Stimulated activated naive B cell treated with anti-CD40 and anti-IgM and Interleukin-4, amounts not matched to agents 10 μg/mL and 1 μg/mL and 100 μg/mL, for 72 hours (primary cell): ENCODE results near the gene MTHFSD.

Experiments used
- ATAC-seq, 2 donors: fragments of 150-1000 bp; cut with Tn5 transposase; replicated peaks; 2 replicates each; pipeline ENCODE4 v1.10.0; 2021; ENCODE audit warnings: moderate library complexity in 1 of 2
- DNase-seq: peaks from one replicate; pipeline ENCODE4 v3.0.0; 2021
- H3K27ac Mint-ChIP-seq: one replicate; pipeline ENCODE4 v1.8.0; 2022; ENCODE audit warnings: mild to moderate bottlenecking, mixed read lengths
- H3K27me3 Mint-ChIP-seq, 2 donors: one replicate each; pipeline ENCODE4 v1.8.0; 2022; ENCODE audit warnings: mixed read lengths in 2 of 2
- H3K36me3 Mint-ChIP-seq, 2 donors: one replicate each; pipeline ENCODE4 v1.8.0; 2022; ENCODE audit warnings: mixed read lengths in 2 of 2, mild to moderate bottlenecking in 1 of 2
- H3K4me1 Mint-ChIP-seq, 2 donors: one replicate each; pipeline ENCODE4 v1.8.0; 2022; ENCODE audit warnings: mixed read lengths in 2 of 2, mild to moderate bottlenecking in 1 of 2
- H3K4me3 Mint-ChIP-seq, 2 donors: one replicate each; pipeline ENCODE4 v1.8.0; 2022; ENCODE audit warnings: mild to moderate bottlenecking in 2 of 2, mixed read lengths in 2 of 2, moderate library complexity in 1 of 2
- H3K9me3 Mint-ChIP-seq, 2 donors: one replicate each; pipeline ENCODE4 v1.8.0; 2022; ENCODE audit warnings: mixed read lengths in 2 of 2, mild to moderate bottlenecking in 1 of 2

MTHFSD gene

GRCh38 chr16:86556576-86556975 lies 1.5 kb upstream of the MTHFSD start:
- Mint-ChIP-seq H3K27me3 (peaks cover 14 to 26% of the 10 kb centered on the region in 2 donors), H3K4me1 (peaks cover 7 to 20% of the 10 kb centered on the region in 2 donors), H3K27ac (no peak overlapping the region), H3K4me3 (peak overlapping the region in 1 of 2 donors; percentile 10), H3K9me3 (no peaks in the 10 kb centered on the region), H3K36me3 (peaks cover 15 to 20% of the 10 kb centered on the region in 2 donors)
- no peak for DNase-seq
- no peak for ATAC-seq

GRCh38 chr16:86555704-86556075 lies 655 bp upstream of the MTHFSD start:
- ATAC-seq (no peak), DNase-seq (no peak)
- peaks cover 15 to 21% of the 10 kb centered on the region in 2 donors for H3K36me3 Mint-ChIP-seq
- peaks cover 14 to 26% of the 10 kb centered on the region in 2 donors for H3K27me3 Mint-ChIP-seq
- H3K4me3 Mint-ChIP-seq: peak overlapping the region; percentile 91 to 92
- no peaks in the 10 kb centered on the region for H3K9me3 Mint-ChIP-seq
- H3K4me1 Mint-ChIP-seq: peaks cover 7 to 20% of the 10 kb centered on the region in 2 donors
- peak overlapping the region; percentile 99 for H3K27ac Mint-ChIP-seq

DNA sequence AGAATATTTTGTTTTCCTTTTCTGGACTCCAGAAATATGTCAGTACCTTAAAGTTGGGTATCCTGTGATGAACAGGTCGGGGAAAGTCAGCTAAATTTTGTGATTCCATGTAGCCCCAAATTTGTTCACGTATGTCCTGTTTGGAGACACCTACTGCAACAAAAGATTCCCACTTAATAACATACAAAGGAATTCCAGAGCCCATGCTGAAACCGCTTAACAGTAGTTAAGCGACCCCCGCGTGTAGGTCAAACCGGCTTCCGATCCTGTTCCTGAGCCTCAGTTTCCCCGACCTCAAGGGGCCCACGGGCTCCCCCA lies 477 bp downstream of the MTHFSD start:
- DNase-seq (no peak), ATAC-seq (peak; percentile 2 to 3)
- Mint-ChIP-seq H3K27ac (peak overlapping the region; percentile 99), H3K4me1 (peaks cover 7 to 20% of the 10 kb centered on the region in 2 donors), H3K27me3 (peaks cover 7 to 16% of the 10 kb centered on the region in 2 donors), H3K9me3 (no peaks in the 10 kb centered on the region), H3K36me3 (peaks cover 17 to 26% of the 10 kb centered on the region in 2 donors), H3K4me3 (peak overlapping the region; percentile 91 to 92)

DNA sequence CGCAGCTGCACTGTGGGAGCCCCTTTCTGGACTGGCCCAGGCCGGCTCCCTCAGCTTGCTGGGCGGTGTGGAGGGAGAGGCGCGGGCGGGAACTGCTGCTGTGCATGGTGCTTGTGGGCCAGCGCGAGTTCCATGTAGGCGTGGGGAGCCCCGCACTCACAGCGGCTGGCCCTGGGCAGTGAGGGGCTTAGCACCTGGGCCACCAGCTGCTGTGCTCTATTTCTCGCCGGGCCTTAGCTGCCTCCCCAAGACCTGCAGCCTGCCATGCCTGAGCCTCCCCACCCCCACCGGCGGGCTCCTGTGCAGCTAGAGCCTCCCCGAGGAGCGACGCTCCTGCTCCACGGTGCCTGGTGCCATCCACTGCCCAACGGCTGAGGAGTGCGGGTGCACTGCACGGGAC lies 1.7 kb downstream of the MTHFSD start:
- Mint-ChIP-seq H3K4me3 (no peak overlapping the region), H3K36me3 (peaks cover 17 to 26% of the 10 kb centered on the region in 2 donors), H3K9me3 (no peaks in the 10 kb centered on the region), H3K4me1 (peaks cover 7 to 20% of the 10 kb centered on the region in 2 donors), H3K27me3 (peaks cover 5 to 6% of the 10 kb centered on the region in 2 donors), H3K27ac (peak overlapping the region; percentile 88)
- ATAC-seq (no peak), DNase-seq (no peak)

DNA sequence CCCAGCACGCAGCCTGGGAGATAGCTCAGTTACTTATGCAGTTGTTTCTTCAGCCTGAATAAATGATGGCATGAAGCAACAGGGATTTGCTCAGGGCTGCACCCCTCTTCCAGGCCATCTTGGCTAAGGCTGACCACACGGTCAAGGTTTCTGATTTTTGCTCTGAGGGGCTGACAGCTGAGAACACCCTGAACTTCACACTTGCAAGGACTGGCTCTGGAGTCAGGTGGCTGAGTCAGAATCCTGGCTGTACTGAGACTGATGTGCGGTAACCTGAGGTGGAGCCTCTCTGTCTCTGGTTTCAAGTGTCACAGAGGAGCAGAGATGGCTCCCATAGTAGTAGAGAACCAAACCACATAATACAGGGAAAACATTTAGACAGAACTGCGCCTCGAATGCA lies 4.8 kb downstream of the MTHFSD start:
- H3K9me3 Mint-ChIP-seq: no peaks in the 10 kb centered on the region
- no peak overlapping the region for H3K27ac Mint-ChIP-seq
- H3K36me3 Mint-ChIP-seq: peaks cover 28 to 43% of the 10 kb centered on the region in 2 donors
- no peak overlapping the region for H3K4me3 Mint-ChIP-seq
- ATAC-seq (no peak), DNase-seq (no peak)
- peaks cover 7 to 13% of the 10 kb centered on the region in 2 donors for H3K4me1 Mint-ChIP-seq
- no peaks in the 10 kb centered on the region for H3K27me3 Mint-ChIP-seq

DNA sequence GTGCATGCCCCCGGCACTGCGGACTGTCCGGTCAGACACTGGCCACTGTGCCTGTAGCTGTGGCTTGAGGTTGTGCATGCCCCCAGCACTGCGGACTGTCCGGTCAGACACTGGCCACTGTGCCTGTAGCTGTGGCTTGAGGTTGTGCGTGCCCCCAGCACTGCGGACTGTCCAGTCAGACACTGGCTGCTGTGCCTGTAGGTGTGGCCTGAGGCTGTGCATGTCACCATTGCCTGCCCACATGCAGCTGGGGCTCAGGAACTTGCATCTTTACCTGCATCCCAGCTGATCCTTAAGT lies 5.2 kb downstream of the MTHFSD start:
- Mint-ChIP-seq H3K36me3 (peaks cover 27 to 43% of the 10 kb centered on the region in 2 donors), H3K9me3 (no peaks in the 10 kb centered on the region), H3K27ac (no peak overlapping the region), H3K4me3 (no peak overlapping the region), H3K27me3 (no peaks in the 10 kb centered on the region), H3K4me1 (peaks cover 5 to 9% of the 10 kb centered on the region in 2 donors)
- DNase-seq (no peak), ATAC-seq (no peak)

- DNase-seq (no peak), ATAC-seq (no peak)
- Mint-ChIP-seq H3K4me1 (peaks cover 5 to 6% of the 10 kb centered on the region in 2 donors), H3K9me3 (peaks cover 0 to 1% of the 10 kb centered on the region in 2 donors), H3K36me3 (peaks cover 30 to 47% of the 10 kb centered on the region in 2 donors), H3K4me3 (no peak overlapping the region), H3K27ac (no peak overlapping the region), H3K27me3 (no peaks in the 10 kb centered on the region)
Measured at GRCh38 chr16:86549076-86549892, 5.8 kb downstream of the MTHFSD start.

GRCh38 chr16:86547286-86547685 lies 7.7 kb downstream of the MTHFSD start:
- no peak overlapping the region for H3K4me3 Mint-ChIP-seq
- H3K36me3 Mint-ChIP-seq: peaks cover 28 to 49% of the 10 kb centered on the region in 2 donors
- H3K9me3 Mint-ChIP-seq: peaks cover 0 to 1% of the 10 kb centered on the region in 2 donors
- ATAC-seq: no peak
- no peak for DNase-seq
- H3K27ac Mint-ChIP-seq: no peak overlapping the region
- no peaks in the 10 kb centered on the region for H3K27me3 Mint-ChIP-seq
- H3K4me1 Mint-ChIP-seq: peaks cover 0 to 2% of the 10 kb centered on the region in 2 donors

- ATAC-seq: no peak
- Mint-ChIP-seq H3K4me3 (no peak overlapping the region), H3K27me3 (no peaks in the 10 kb centered on the region), H3K27ac (no peak overlapping the region), H3K9me3 (peaks cover 0 to 1% of the 10 kb centered on the region in 2 donors), H3K4me1 (peaks cover 0 to 2% of the 10 kb centered on the region in 2 donors), H3K36me3 (peaks cover 28 to 54% of the 10 kb centered on the region in 2 donors)
- no peak for DNase-seq
Measured at GRCh38 chr16:86546638-86547013, 8.4 kb downstream of the MTHFSD start.

DNA sequence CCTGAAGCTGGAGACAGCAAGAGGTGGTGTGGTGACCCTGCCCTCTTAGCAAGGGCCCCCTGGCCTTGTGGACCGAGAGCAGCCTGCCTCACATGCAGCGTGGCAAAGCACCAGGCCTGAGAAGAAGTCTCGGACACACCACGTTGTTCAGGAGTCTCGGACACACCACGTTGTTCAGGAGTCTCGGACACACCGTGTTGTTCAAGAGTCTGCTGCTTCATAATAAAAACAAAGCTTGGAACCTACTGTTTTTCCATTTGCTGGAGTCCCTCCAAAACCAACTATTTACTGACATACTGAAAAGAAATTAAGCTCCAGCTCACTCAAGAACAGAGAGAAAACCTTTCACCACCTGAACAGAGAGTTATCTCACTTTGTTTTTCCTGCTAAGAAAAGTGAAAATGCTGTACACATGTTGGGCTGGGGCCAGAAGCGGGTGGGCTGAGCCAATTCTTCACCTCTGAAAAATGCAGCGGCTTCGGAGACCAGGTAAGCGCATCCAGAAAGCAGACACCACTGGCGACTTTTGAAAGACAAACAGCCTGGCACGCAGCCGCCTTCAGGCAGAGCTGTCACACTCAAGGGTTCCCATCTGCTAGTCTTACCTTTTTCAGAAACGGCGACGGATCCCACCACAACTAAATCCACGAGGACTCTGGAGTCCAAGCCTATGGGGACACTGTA lies 8.9 kb downstream of the MTHFSD start:
- Mint-ChIP-seq H3K27me3 (no peaks in the 10 kb centered on the region), H3K4me3 (no peak overlapping the region), H3K4me1 (peaks cover 0 to 2% of the 10 kb centered on the region in 2 donors), H3K9me3 (peaks cover 0 to 1% of the 10 kb centered on the region in 2 donors), H3K36me3 (peaks cover 32 to 58% of the 10 kb centered on the region in 2 donors), H3K27ac (no peak overlapping the region)
- ATAC-seq (no peak), DNase-seq (no peak)

- Mint-ChIP-seq H3K27ac (no peak overlapping the region), H3K4me3 (no peak overlapping the region), H3K9me3 (peaks cover 0 to 1% of the 10 kb centered on the region in 2 donors), H3K4me1 (peaks cover 0 to 2% of the 10 kb centered on the region in 2 donors), H3K27me3 (no peaks in the 10 kb centered on the region), H3K36me3 (peaks cover 38 to 61% of the 10 kb centered on the region in 2 donors)
- DNase-seq: no peak
- ATAC-seq: no peak
Measured at GRCh38 chr16:86545481-86545880, 9.6 kb downstream of the MTHFSD start.

DNA sequence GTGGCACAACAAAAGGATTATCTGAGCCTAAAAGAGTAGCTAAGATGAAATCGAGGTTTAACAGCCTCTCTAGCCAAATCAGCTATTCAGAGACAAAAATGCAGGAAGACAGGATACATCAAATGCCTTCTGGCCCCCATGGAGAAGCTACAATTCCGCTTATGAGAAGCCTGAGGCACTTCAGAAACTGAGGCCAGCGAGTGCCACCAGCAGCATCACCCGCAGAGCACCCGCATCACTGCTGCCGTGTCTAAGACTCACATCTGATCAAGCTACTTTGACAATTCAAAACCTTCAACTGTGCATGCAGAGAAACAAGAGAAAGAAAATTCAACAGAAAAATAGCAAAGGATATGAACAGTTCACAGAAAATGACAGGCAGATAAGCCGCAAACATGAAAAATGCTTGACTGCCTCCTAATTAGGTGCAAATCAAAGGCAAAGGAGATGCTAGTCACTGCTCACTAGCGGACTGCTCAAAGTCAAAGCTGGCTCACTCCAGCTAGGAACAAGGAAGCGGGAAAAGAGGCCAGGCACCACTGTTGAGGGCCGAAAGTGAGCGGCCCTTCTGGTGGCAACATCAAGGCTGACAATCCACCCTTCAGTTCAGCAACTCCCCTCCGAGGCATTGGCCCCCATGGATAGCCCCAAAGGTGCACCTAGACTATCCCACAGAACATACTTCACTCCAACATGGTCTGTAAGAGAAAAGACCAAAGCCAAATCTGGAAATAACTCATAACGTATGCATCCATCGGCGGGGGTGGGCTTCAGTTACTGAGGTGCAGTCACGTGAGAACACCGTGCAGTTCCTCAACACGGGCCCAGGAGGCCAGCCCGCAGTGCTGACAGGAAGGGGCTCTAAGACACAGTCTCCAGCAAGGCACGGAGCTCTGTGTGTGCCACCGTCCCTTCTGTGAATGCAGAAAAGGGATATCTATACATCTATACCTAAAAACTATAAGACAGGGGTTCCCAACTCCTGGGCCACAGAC lies 12.0 kb downstream of the MTHFSD start:
- peaks cover 0 to 1% of the 10 kb centered on the region in 2 donors for H3K9me3 Mint-ChIP-seq
- no peak for ATAC-seq
- H3K27ac Mint-ChIP-seq: no peak overlapping the region
- peaks cover 0 to 2% of the 10 kb centered on the region in 2 donors for H3K4me1 Mint-ChIP-seq
- H3K27me3 Mint-ChIP-seq: no peaks in the 10 kb centered on the region
- no peak for DNase-seq
- H3K4me3 Mint-ChIP-seq: no peak overlapping the region
- H3K36me3 Mint-ChIP-seq: peaks cover 47 to 73% of the 10 kb centered on the region in 2 donors

- peaks cover 0 to 2% of the 10 kb centered on the region in 2 donors for H3K4me1 Mint-ChIP-seq
- H3K36me3 Mint-ChIP-seq: peaks cover 45 to 74% of the 10 kb centered on the region in 2 donors
- no peak overlapping the region for H3K27ac Mint-ChIP-seq
- DNase-seq (no peak), ATAC-seq (no peak)
- H3K27me3 Mint-ChIP-seq: no peaks in the 10 kb centered on the region
- H3K4me3 Mint-ChIP-seq: no peak overlapping the region
- peaks cover 0 to 1% of the 10 kb centered on the region in 2 donors for H3K9me3 Mint-ChIP-seq
Measured at GRCh38 chr16:86541560-86541959, 13.5 kb downstream of the MTHFSD start.

DNA sequence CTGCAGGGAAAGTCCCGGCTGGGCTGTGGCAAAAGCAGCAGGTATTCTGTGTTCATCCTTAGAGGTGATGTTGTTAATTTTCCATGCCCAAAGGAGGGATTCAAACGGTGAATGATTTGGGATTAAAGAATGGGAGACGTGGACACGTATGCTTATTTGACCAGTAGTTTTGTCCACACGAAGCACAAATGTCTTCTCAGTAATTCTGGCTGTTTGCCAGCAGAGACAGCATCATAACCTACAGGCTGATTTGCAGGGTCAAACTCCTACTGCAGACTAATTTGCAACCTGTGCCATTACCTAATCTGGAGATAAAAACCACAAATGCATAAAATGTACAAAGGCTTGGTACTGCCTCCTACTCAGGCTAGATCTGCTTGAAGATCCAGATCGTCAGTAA lies 14.1 kb downstream of the MTHFSD start:
- H3K36me3 Mint-ChIP-seq: peaks cover 46 to 70% of the 10 kb centered on the region in 2 donors
- peaks cover 0 to 2% of the 10 kb centered on the region in 2 donors for H3K4me1 Mint-ChIP-seq
- DNase-seq (no peak), ATAC-seq (no peak)
- H3K27ac Mint-ChIP-seq: no peak overlapping the region
- H3K4me3 Mint-ChIP-seq: no peak overlapping the region
- peaks cover 0 to 1% of the 10 kb centered on the region in 2 donors for H3K9me3 Mint-ChIP-seq
- no peaks in the 10 kb centered on the region for H3K27me3 Mint-ChIP-seq
